ENCODE data around the gene DIPK1B. TPM values are rescaled to one million over a fixed set of nuclear protein-coding genes. Genes with fewer than 3 reads are reported as not detected.
A peak's percentile ranks its signal among the peaks of the same experiment; 100 is the strongest.

Gene DIPK1B
- total RNA-seq, 2 donors from 2014 or later = 2.0 to 25.7 TPM

- Histone ChIP-seq H3K36me3 (replicated peaks in 1 of 2; ENCODE audit: insufficient read depth in 1 of 2, low read depth in 2 of 2) (no peaks in the 10 kb centered on the region), H3K4me1 (peaks cover 25% of the 10 kb centered on the region), H3K27me3 (no peaks in the 10 kb centered on the region), H3K4me3 (no peak overlapping the region), H3K9me3 (no peaks in the 10 kb centered on the region), H3K27ac (peak overlapping the region in 2 of 4 donors; percentile 36 to 39)
- intact Hi-C loops (cut with DNase I) = no loop called here
- ATAC-seq = peak; percentile 27
- WGBS, 2 donors = 58 to 83% methylated on average over 14 to 17 of the region's 17 CpGs
- DNase-seq = no peak
- TF ChIP-seq CTCF (IDR thresholded peaks at IDR 0.05) (no peak), POLR2A (IDR thresholded peaks at IDR 0.05) (no peak)
Observed at GRCh38 chr9:136714096-136714892, 1.9 kb downstream of the DIPK1B start.

- Histone ChIP-seq H3K9me3 (no peaks in the 10 kb centered on the region), H3K4me1 (peaks cover 31% of the 10 kb centered on the region), H3K4me3 (no peak overlapping the region), H3K27ac (peak overlapping the region in 2 of 4 donors; percentile 36 to 39), H3K36me3 (replicated peaks in 1 of 2; ENCODE audit: insufficient read depth in 1 of 2, low read depth in 2 of 2) (no peaks in the 10 kb centered on the region), H3K27me3 (no peaks in the 10 kb centered on the region)
- DNase-seq = no peak
- WGBS, 2 donors = 55 to 79% methylated on average over 7 to 8 of the region's 8 CpGs
- TF ChIP-seq POLR2A (IDR thresholded peaks at IDR 0.05) = no peak
- no peak for TF ChIP-seq CTCF (IDR thresholded peaks at IDR 0.05)
- no peak for ATAC-seq
- intact Hi-C loops (cut with DNase I) = no loop called here
Observed at GRCh38 chr9:136714893-136715274, 2.5 kb downstream of the DIPK1B start.

GRCh38 chr9:136717399-136717798 lies 5.0 kb downstream of the DIPK1B start:
- peaks cover 24% of the 10 kb centered on the region for H3K4me1 ChIP-seq
- no peaks in the 10 kb centered on the region for H3K27me3 ChIP-seq
- no peak for DNase-seq
- no peak overlapping the region for H3K4me3 ChIP-seq
- H3K27ac ChIP-seq = no peak overlapping the region
- TF ChIP-seq CTCF (IDR thresholded peaks at IDR 0.05) = no peak
- no peaks in the 10 kb centered on the region for H3K9me3 ChIP-seq
- intact Hi-C loops (cut with DNase I) = no loop called here
- no peak for ATAC-seq
- H3K36me3 ChIP-seq (replicated peaks in 1 of 2; ENCODE audit: insufficient read depth in 1 of 2, low read depth in 2 of 2) = no peaks in the 10 kb centered on the region
- 82 to 94% methylated on average over 4 to 16 of the region's 16 CpGs for WGBS, 2 donors

- Histone ChIP-seq H3K36me3 (replicated peaks in 1 of 2; ENCODE audit: insufficient read depth in 1 of 2, low read depth in 2 of 2) (peaks cover 2 to 8% of the 10 kb centered on the region in 2 donors), H3K4me1 (peaks cover 18% of the 10 kb centered on the region), H3K4me3 (no peak overlapping the region), H3K9me3 (no peaks in the 10 kb centered on the region), H3K27ac (no peak overlapping the region), H3K27me3 (no peaks in the 10 kb centered on the region)
- intact Hi-C loops (cut with DNase I) = no loop called here
- ATAC-seq (no peak), DNase-seq (no peak)
- no peak for TF ChIP-seq CTCF (IDR thresholded peaks at IDR 0.05)
- no peak for TF ChIP-seq POLR2A (IDR thresholded peaks at IDR 0.05)
- 59 to 79% methylated on average over 8 to 19 of the region's 20 CpGs for WGBS, 2 donors
Observed at GRCh38 chr9:136718345-136719194, 6.2 kb downstream of the DIPK1B start.
